GM19324 (cell line): ENCODE results near the gene LIN7B.
A peak's percentile ranks its signal among the peaks of the same experiment; 100 is the strongest.
"Not testable (repeated sequence)": the region's sequence is repeated elsewhere in the genome, so short reads cannot be mapped to it uniquely, and the experiment has no call there.

Source experiments
- ATAC-seq: cut with Tn5 transposase; IDR thresholded peaks from one replicate; pipeline ENCODE4 v1.9.1; 2021; ENCODE audit warnings: mild to moderate bottlenecking, moderate library complexity; ENCODE audit not compliant: unreplicated experiment, low FRiP score

The LIN7B gene

GRCh38 chr19:49113762-49114629 lies at the start of gene LIN7B:
Gene LIN7B, plus strand, starts transcription at chr19:49114370. Its CDS starts 35 bp downstream, at chr19:49114405.
- peak; percentile 34 for ATAC-seq

GRCh38 chr19:49064768-49065611 lies 49.2 kb upstream of the LIN7B start, which contains the start of gene NTF4:
Gene NTF4, minus strand, starts transcription at chr19:49064818. Its CDS starts 2,821 bp downstream, at chr19:49061997.
- no peak for ATAC-seq

- ATAC-seq: no peak
These were observed 48.2 kb upstream of the LIN7B start for GRCh38 chr19:49065905-49066512.

GRCh38 chr19:49067554-49067953 lies 46.6 kb upstream of the LIN7B start:
- no peak for ATAC-seq

- ATAC-seq: no peak
These were observed 45.1 kb upstream of the LIN7B start for GRCh38 chr19:49069026-49069425.

- no peak for ATAC-seq
These were observed 43.8 kb upstream of the LIN7B start for GRCh38 chr19:49070416-49070815.

- no peak for ATAC-seq
These were observed 42.2 kb upstream of the LIN7B start for GRCh38 chr19:49071860-49072547.

GRCh38 chr19:49073514-49074378 lies 40.4 kb upstream of the LIN7B start:
- no peak for ATAC-seq

- not testable (repeated sequence) for ATAC-seq
These were observed 39.3 kb upstream of the LIN7B start for GRCh38 chr19:49074869-49075268.

GRCh38 chr19:49080392-49080791 lies 33.8 kb upstream of the LIN7B start:
- ATAC-seq: no peak

- no peak for ATAC-seq
These were observed 32.9 kb upstream of the LIN7B start for GRCh38 chr19:49081273-49081672.

- ATAC-seq: no peak
These were observed 29.8 kb upstream of the LIN7B start for GRCh38 chr19:49084206-49085019.

GRCh38 chr19:49085020-49085867 lies 28.9 kb upstream of the LIN7B start, which contains the start of gene SNRNP70:
Gene SNRNP70, plus strand, starts transcription at chr19:49085451. Its CDS starts 964 bp downstream, at chr19:49086415.
- ATAC-seq: peak; percentile 93

- ATAC-seq: no peak
These were observed 28.3 kb upstream of the LIN7B start for GRCh38 chr19:49085868-49086232.

- no peak for ATAC-seq
These were observed 27.9 kb upstream of the LIN7B start for GRCh38 chr19:49086296-49086695.

- no peak for ATAC-seq
These were observed 22.7 kb upstream of the LIN7B start for GRCh38 chr19:49091391-49092038.

GRCh38 chr19:49092686-49093085 lies 21.5 kb upstream of the LIN7B start:
- ATAC-seq: no peak
